ENCODE measurements around the gene HES6. TPM values are rescaled to one million over a fixed set of nuclear protein-coding genes. Genes with fewer than 3 reads are reported as not detected.

Gene HES6
- total RNA-seq, 2 experiments from 2014 or later: 1.5 to 1.9 TPM

DNA sequence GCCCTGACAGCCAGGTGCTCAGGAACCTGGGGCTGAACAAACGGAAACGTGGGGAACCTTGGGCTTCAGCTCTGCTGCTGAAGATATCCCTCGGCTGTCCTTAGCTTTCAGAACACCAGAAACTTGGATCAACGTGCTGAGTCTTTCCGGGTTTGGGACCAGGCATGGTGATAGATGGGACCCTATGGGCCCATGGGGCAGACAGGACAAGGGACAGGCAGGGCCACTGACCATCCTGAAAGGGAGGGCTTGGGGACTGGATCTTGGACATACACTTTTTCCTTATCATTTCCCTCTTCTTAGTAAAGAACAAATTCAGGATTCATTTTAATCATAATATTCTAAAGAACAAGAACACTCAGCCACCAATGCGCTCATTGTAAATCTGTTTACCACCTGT, 16.3 kb upstream of the HES6 start:
- Histone ChIP-seq H3K36me3 (ENCODE audit: insufficient read depth, low read length) (peaks cover 59% of the 10 kb centered on the region), H3K4me1 (ENCODE audit: insufficient read depth, low read length) (peaks cover 5% of the 10 kb centered on the region), H3K27ac (ENCODE audit: low read depth in 1 of 2, low read length in 2 of 2) (no peak overlapping the region), H3K27me3 (ENCODE audit: control insufficient read depth in 1 of 2, insufficient read depth in 2 of 2, low read length in 2 of 2) (no peaks in the 10 kb centered on the region), H3K4me3 (ENCODE audit: low read length) (no peak overlapping the region), H3K9me3 (ENCODE audit: control insufficient read depth in 1 of 2, insufficient read depth in 1 of 2, low read length in 2 of 2) (no peaks in the 10 kb centered on the region)
- intact Hi-C loops (cut with DNase I, micrococcal nuclease): loop anchor here in 1 of 2 experiments (5.0 kb wide), 1 partner anchor 531 kb away; no protein-coding TSS in a partner anchor
- Mint-ChIP-seq H3K9me3 (no peaks in the 10 kb centered on the region), H3K36me3 (ENCODE audit: low read depth) (peaks cover 78% of the 10 kb centered on the region), H3K4me1 (ENCODE audit: low read depth) (no peaks in the 10 kb centered on the region), H3K4me3 (no peak overlapping the region), H3K27ac (no peak overlapping the region), H3K27me3 (no peaks in the 10 kb centered on the region)
- TF ChIP-seq, protein P1, sequence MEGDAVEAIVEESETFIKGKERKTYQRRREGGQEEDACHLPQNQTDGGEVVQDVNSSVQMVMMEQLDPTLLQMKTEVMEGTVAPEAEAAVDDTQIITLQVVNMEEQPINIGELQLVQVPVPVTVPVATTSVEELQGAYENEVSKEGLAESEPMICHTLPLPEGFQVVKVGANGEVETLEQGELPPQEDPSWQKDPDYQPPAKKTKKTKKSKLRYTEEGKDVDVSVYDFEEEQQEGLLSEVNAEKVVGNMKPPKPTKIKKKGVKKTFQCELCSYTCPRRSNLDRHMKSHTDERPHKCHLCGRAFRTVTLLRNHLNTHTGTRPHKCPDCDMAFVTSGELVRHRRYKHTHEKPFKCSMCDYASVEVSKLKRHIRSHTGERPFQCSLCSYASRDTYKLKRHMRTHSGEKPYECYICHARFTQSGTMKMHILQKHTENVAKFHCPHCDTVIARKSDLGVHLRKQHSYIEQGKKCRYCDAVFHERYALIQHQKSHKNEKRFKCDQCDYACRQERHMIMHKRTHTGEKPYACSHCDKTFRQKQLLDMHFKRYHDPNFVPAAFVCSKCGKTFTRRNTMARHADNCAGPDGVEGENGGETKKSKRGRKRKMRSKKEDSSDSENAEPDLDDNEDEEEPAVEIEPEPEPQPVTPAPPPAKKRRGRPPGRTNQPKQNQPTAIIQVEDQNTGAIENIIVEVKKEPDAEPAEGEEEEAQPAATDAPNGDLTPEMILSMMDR (IDR thresholded peaks at IDR 0.05): no peak
- no peak for ATAC-seq (ENCODE audit: poor library complexity)
- no peak for DNase-seq
- CTCF ChIA-PET: no interaction called here
- POLR2A ChIA-PET: no interaction called here

DNA sequence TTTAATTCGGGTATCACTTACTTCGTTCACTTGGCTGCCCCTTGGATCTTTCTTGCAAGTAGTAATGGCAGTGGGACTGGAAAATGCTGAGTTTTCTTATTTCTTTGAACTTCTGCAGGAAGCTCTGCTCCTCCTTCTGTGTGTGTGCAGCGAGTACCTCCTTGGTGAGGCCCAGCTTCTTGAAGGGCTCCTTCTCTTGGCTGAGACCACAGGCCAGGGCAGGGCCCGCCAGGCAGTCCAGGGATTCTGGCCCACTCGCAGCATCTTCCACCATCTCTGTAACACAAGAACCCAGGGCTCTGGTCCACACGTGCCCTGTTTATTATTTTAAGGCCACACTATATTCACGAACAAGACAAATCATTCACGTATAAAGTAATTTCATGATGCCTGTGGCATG, 15.8 kb upstream of the HES6 start:
- CTCF ChIA-PET: no interaction called here
- Mint-ChIP-seq H3K9me3 (no peaks in the 10 kb centered on the region), H3K27me3 (no peaks in the 10 kb centered on the region), H3K36me3 (ENCODE audit: low read depth) (peaks cover 82% of the 10 kb centered on the region), H3K4me1 (ENCODE audit: low read depth) (no peaks in the 10 kb centered on the region), H3K4me3 (no peak overlapping the region), H3K27ac (no peak overlapping the region)
- Histone ChIP-seq H3K27me3 (ENCODE audit: control insufficient read depth in 1 of 2, insufficient read depth in 2 of 2, low read length in 2 of 2) (no peaks in the 10 kb centered on the region), H3K27ac (ENCODE audit: low read depth in 1 of 2, low read length in 2 of 2) (no peak overlapping the region), H3K36me3 (ENCODE audit: insufficient read depth, low read length) (peaks cover 61% of the 10 kb centered on the region), H3K4me3 (ENCODE audit: low read length) (no peak overlapping the region), H3K9me3 (ENCODE audit: control insufficient read depth in 1 of 2, insufficient read depth in 1 of 2, low read length in 2 of 2) (no peaks in the 10 kb centered on the region), H3K4me1 (ENCODE audit: insufficient read depth, low read length) (peaks cover 5% of the 10 kb centered on the region)
- TF ChIP-seq, protein P1 (IDR thresholded peaks at IDR 0.05): no peak
- no peak for DNase-seq
- ATAC-seq (ENCODE audit: poor library complexity): no peak
- POLR2A ChIA-PET: no interaction called here
- intact Hi-C loops (cut with DNase I, micrococcal nuclease): loop anchor here in 1 of 2 experiments (5.0 kb wide), 1 partner anchor 532 kb away; no protein-coding TSS in a partner anchor

DNA sequence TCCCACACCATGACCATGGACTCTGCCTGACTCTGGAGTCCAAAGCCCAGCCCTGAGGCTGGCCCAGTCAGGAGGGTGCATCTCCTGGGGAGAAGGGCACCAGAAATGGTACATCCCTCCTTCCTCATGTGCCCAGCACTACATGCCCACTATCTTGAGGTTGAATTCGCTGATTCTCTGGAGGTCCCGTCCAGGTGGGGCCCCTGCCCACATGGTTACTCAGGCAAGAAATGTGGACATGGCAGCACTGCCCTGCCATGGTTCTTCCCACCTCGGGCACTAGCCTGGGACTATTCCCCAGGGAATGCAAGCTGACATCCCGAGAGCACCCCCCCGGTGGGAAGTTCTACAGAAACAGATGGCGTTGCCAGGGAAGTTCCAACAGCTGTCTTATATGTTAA, 15.3 kb upstream of the HES6 start:
- H3K4me1 Mint-ChIP-seq (ENCODE audit: low read depth): no peaks in the 10 kb centered on the region
- intact Hi-C loops (cut with DNase I, micrococcal nuclease): loop anchor here in 1 of 2 experiments (5.0 kb wide), 1 partner anchor 532 kb away; no protein-coding TSS in a partner anchor
- H3K9me3 Mint-ChIP-seq: no peaks in the 10 kb centered on the region
- Histone ChIP-seq H3K4me1 (ENCODE audit: insufficient read depth, low read length) (peaks cover 5% of the 10 kb centered on the region), H3K9me3 (ENCODE audit: control insufficient read depth in 1 of 2, insufficient read depth in 1 of 2, low read length in 2 of 2) (no peaks in the 10 kb centered on the region), H3K4me3 (ENCODE audit: low read length) (no peak overlapping the region), H3K27ac (ENCODE audit: low read depth in 1 of 2, low read length in 2 of 2) (no peak overlapping the region), H3K36me3 (ENCODE audit: insufficient read depth, low read length) (peaks cover 61% of the 10 kb centered on the region), H3K27me3 (ENCODE audit: control insufficient read depth in 1 of 2, insufficient read depth in 2 of 2, low read length in 2 of 2) (no peaks in the 10 kb centered on the region)
- POLR2A ChIA-PET: no interaction called here
- ATAC-seq (ENCODE audit: poor library complexity) (no peak), DNase-seq (no peak)
- no peak overlapping the region for H3K27ac Mint-ChIP-seq
- peaks cover 79% of the 10 kb centered on the region for H3K36me3 Mint-ChIP-seq (ENCODE audit: low read depth)
- TF ChIP-seq, protein P1 (IDR thresholded peaks at IDR 0.05): no peak
- H3K4me3 Mint-ChIP-seq: no peak overlapping the region
- no peaks in the 10 kb centered on the region for H3K27me3 Mint-ChIP-seq
- CTCF ChIA-PET: no interaction called here

Data from CD4-positive, alpha-beta T cell (primary cell).